Measurements from ENCODE around the gene GRIP1. TPM values are rescaled to one million over a fixed set of nuclear protein-coding genes. Genes with fewer than 3 reads are reported as not detected.

Gene GRIP1
- total and polyA plus RNA-seq, 12 donors = 0.12 to 7.3 (median 1.9) TPM

GRCh38 chr12:66698558-66698957 is 19.7 kb upstream of the GRIP1 start:
- Histone ChIP-seq H3K9me3 (no peaks in the 10 kb centered on the region), H3K27me3 (peaks cover 0 to 31% (median 12%) of the 10 kb centered on the region in 7 donors), H3K27ac (no peak overlapping the region), H3K4me3 (no peak overlapping the region), H3K36me3 (no peaks in the 10 kb centered on the region), H3K4me1 (no peaks in the 10 kb centered on the region)
- WGBS, 2 donors = 77 to 83% methylated on average over 4 of the region's 4 CpGs
- DNase-seq (no peak), ATAC-seq (no peak)
- intact Hi-C loops (cut with DNase I) = loop anchor here in 6 of 10 donors (5.0 to 10.0 kb wide), 5 partner anchors 156 to 534 kb away; partner anchors contain the start of gene TMBIM4 (in 1 of the 6)
- TF ChIP-seq CTCF (IDR thresholded peaks at IDR 0.05) = no peak

GRCh38 chr12:66697404-66697803 is 18.5 kb upstream of the GRIP1 start:
- Histone ChIP-seq H3K4me3 (no peak overlapping the region), H3K27ac (no peak overlapping the region), H3K4me1 (no peaks in the 10 kb centered on the region), H3K9me3 (no peaks in the 10 kb centered on the region), H3K36me3 (no peaks in the 10 kb centered on the region), H3K27me3 (peaks cover 0 to 28% (median 4%) of the 10 kb centered on the region in 7 donors)
- intact Hi-C loops (cut with DNase I) = loop anchor here in 6 of 10 donors (5.0 to 10.0 kb wide), 5 partner anchors 157 to 533 kb away; partner anchors contain the start of gene TMBIM4 (in 1 of the 6)
- no peak for DNase-seq
- no peak for ATAC-seq
- no peak for TF ChIP-seq CTCF (IDR thresholded peaks at IDR 0.05)
- WGBS, 2 donors = 69 to 79% methylated on average over 3 of the region's 3 CpGs

GRCh38 chr12:66694666-66695613 is 16.1 kb upstream of the GRIP1 start:
- Histone ChIP-seq H3K27me3 (peaks cover 0 to 10% (median 0%) of the 10 kb centered on the region in 7 donors), H3K36me3 (no peaks in the 10 kb centered on the region), H3K4me1 (peaks cover 0 to 7% (median 0%) of the 10 kb centered on the region in 9 donors), H3K27ac (no peak overlapping the region), H3K9me3 (no peaks in the 10 kb centered on the region), H3K4me3 (no peak overlapping the region)
- intact Hi-C loops (cut with DNase I) = loop anchor here in 9 of 10 donors (5.0 to 10.0 kb wide), 8 partner anchors 160 to 530 kb away; partner anchors contain the start of gene TMBIM4 (in 1 of the 9)
- TF ChIP-seq CTCF (IDR thresholded peaks at IDR 0.05) = no peak
- DNase-seq (no peak), ATAC-seq (no peak)
- WGBS, 2 donors = 49 to 60% methylated on average over 5 of the region's 5 CpGs

- H3K27ac ChIP-seq = no peak overlapping the region
- H3K4me3 ChIP-seq = no peak overlapping the region
- WGBS, 2 donors = 0% methylated on average over 1 of the region's 1 CpG
- no peaks in the 10 kb centered on the region for H3K36me3 ChIP-seq
- peaks cover 0 to 6% (median 0%) of the 10 kb centered on the region in 7 donors for H3K27me3 ChIP-seq
- TF ChIP-seq CTCF (IDR thresholded peaks at IDR 0.05) = peak; percentile 10 to 67 (median 58)
- DNase-seq (peak in 1 of 2 donors; percentile 11), ATAC-seq (peak in 5 of 8 donors; percentile 38 to 74 (median 48))
- peaks cover 0 to 7% (median 0%) of the 10 kb centered on the region in 9 donors for H3K4me1 ChIP-seq
- intact Hi-C loops (cut with DNase I) = loop anchor here in 9 of 10 donors (5.0 to 10.0 kb wide), 7 partner anchors 161 to 529 kb away; partner anchors contain the start of gene TMBIM4 (in 1 of the 9)
- no peaks in the 10 kb centered on the region for H3K9me3 ChIP-seq
Measured at GRCh38 chr12:66693901-66694513, 15.1 kb upstream of the GRIP1 start.
